ENCODE measurements around the gene EFCAB12. TPM values are rescaled to one million over a fixed set of nuclear protein-coding genes. Genes with fewer than 3 reads are reported as not detected.

EFCAB12 gene
- total and polyA plus RNA-seq, 10 of the 15 experiments (the other 5 are each of a cell fraction or from before 2014, with no cell fraction given) = 0.02 to 0.85 (median 0.33) TPM

GRCh38 chr3:129352045-129352444, 76.4 kb downstream of the EFCAB12 start:
- DNase-seq (ENCODE audit: low read depth, low spot score) = no peak
- Histone ChIP-seq H3K27me3 (replicated peaks in 1 of 2; ENCODE audit: control insufficient read depth in 2 of 2, insufficient read depth in 2 of 2, low read length in 1 of 2) (no peaks in the 10 kb centered on the region; a peak in 2 of 4 replicates), H3K4me1 (ENCODE audit: control insufficient read depth, insufficient read depth, low read length) (no peaks in the 10 kb centered on the region), H3K4me2 (ENCODE audit: control insufficient read depth, insufficient read depth) (no peak overlapping the region), H4K20me1 (ENCODE audit: control insufficient read depth, insufficient read depth) (no peaks in the 10 kb centered on the region), H3K36me3 (ENCODE audit: control insufficient read depth in 2 of 2, insufficient read depth in 2 of 2, low read length in 1 of 2) (no peaks in the 10 kb centered on the region), H3K27ac (ENCODE audit: control insufficient read depth, insufficient read depth) (no peak overlapping the region), H3K79me2 (ENCODE audit: control insufficient read depth, insufficient read depth, low read length) (no peaks in the 10 kb centered on the region), H3K4me3 (no peak overlapping the region), H3K9ac (ENCODE audit: control insufficient read depth, insufficient read depth, low read length) (no peak overlapping the region), H3K9me3 (replicated peaks; ENCODE audit: control insufficient read depth, insufficient read depth, low read length) (no peaks in the 10 kb centered on the region), H2AFZ (ENCODE audit: control insufficient read depth, low read depth, low read length) (no peak overlapping the region)
- SMC1A ChIA-PET (ENCODE audit: uncharacterized antibody, unreplicated experiment) = no interaction called here
- intact Hi-C loops (cut with micrococcal nuclease; ENCODE audit: unreplicated experiment) = no loop called here
- 37% methylated on average over 8 of the region's 8 CpGs for WGBS (ENCODE audit: insufficient coverage, insufficient replicate concordance, low lambda C conversion rate, missing lambda C conversion rate)
- TF ChIP-seq, protein P1, sequence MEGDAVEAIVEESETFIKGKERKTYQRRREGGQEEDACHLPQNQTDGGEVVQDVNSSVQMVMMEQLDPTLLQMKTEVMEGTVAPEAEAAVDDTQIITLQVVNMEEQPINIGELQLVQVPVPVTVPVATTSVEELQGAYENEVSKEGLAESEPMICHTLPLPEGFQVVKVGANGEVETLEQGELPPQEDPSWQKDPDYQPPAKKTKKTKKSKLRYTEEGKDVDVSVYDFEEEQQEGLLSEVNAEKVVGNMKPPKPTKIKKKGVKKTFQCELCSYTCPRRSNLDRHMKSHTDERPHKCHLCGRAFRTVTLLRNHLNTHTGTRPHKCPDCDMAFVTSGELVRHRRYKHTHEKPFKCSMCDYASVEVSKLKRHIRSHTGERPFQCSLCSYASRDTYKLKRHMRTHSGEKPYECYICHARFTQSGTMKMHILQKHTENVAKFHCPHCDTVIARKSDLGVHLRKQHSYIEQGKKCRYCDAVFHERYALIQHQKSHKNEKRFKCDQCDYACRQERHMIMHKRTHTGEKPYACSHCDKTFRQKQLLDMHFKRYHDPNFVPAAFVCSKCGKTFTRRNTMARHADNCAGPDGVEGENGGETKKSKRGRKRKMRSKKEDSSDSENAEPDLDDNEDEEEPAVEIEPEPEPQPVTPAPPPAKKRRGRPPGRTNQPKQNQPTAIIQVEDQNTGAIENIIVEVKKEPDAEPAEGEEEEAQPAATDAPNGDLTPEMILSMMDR (IDR thresholded peaks at IDR 0.05 in 2 of 3, conservative IDR thresholded peaks at IDR 0.05 in 1 of 3; ENCODE audit: control insufficient read depth in 2 of 3, extremely low read depth in 1 of 3, insufficient read depth in 1 of 3, low read depth in 3 of 3, low read length in 3 of 3) = peak in 2 of 3 experiments; percentile 41 to 45; a peak in 3 of 6 replicates
- TF ChIP-seq, protein P2, sequence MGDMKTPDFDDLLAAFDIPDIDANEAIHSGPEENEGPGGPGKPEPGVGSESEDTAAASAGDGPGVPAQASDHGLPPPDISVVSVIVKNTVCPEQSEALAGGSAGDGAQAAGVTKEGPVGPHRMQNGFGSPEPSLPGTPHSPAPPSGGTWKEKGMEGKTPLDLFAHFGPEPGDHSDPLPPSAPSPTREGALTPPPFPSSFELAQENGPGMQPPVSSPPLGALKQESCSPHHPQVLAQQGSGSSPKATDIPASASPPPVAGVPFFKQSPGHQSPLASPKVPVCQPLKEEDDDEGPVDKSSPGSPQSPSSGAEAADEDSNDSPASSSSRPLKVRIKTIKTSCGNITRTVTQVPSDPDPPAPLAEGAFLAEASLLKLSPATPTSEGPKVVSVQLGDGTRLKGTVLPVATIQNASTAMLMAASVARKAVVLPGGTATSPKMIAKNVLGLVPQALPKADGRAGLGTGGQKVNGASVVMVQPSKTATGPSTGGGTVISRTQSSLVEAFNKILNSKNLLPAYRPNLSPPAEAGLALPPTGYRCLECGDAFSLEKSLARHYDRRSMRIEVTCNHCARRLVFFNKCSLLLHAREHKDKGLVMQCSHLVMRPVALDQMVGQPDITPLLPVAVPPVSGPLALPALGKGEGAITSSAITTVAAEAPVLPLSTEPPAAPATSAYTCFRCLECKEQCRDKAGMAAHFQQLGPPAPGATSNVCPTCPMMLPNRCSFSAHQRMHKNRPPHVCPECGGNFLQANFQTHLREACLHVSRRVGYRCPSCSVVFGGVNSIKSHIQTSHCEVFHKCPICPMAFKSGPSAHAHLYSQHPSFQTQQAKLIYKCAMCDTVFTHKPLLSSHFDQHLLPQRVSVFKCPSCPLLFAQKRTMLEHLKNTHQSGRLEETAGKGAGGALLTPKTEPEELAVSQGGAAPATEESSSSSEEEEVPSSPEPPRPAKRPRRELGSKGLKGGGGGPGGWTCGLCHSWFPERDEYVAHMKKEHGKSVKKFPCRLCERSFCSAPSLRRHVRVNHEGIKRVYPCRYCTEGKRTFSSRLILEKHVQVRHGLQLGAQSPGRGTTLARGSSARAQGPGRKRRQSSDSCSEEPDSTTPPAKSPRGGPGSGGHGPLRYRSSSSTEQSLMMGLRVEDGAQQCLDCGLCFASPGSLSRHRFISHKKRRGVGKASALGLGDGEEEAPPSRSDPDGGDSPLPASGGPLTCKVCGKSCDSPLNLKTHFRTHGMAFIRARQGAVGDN (IDR thresholded peaks at IDR 0.05) = no peak
- TF ChIP-seq CREM (IDR thresholded peaks at IDR 0.05; ENCODE audit: low read depth) (no peak), PKNOX1 (IDR thresholded peaks at IDR 0.05) (peak; percentile 43; the same call in 1 of the 2 replicates)
- TF ChIP-seq, protein P3, sequence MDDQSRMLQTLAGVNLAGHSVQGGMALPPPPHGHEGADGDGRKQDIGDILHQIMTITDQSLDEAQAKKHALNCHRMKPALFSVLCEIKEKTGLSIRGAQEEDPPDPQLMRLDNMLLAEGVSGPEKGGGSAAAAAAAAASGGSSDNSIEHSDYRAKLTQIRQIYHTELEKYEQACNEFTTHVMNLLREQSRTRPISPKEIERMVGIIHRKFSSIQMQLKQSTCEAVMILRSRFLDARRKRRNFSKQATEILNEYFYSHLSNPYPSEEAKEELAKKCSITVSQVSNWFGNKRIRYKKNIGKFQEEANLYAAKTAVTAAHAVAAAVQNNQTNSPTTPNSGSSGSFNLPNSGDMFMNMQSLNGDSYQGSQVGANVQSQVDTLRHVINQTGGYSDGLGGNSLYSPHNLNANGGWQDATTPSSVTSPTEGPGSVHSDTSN (IDR thresholded peaks at IDR 0.05; ENCODE audit: insufficient replicate concordance, low read depth, low read length) = peak; percentile 32
- no TSS peak for BruUV-seq (replicated peaks)
- ATAC-seq = peak; percentile 75
- RAD21 ChIA-PET (ENCODE audit: unreplicated experiment) = no interaction called here
- in situ Hi-C loops (cut with MboI) = no loop called here
- CTCF ChIA-PET = no interaction called here
- POLR2A ChIA-PET = no interaction called here
- FAIRE-seq = no peak

Small RNA genes lying within 50 kb of the gene (small RNA-seq; reads per million reads assigned to genes)
- gene SNORA7B = 7.9 reads per million, percentile 93 among the genes with 10 or more reads in this experiment

Other genes starting within 250 kb of the EFCAB12 start
Only the 7 nearest of the 8 such genes appear.
- 106 and 118 TPM in 2 replicates for gene COPG1, start 179.0 kb downstream of the EFCAB12 start, total RNA-seq (2014; rRNA removed)
- gene COPG1, start 179.0 kb downstream of the EFCAB12 start, total RNA-seq (2014; rRNA removed; fragmentation: Illumina TruSeq; extraction: Trizol) = 80.5 and 87.2 TPM in 2 replicates
- gene COPG1, start 179.0 kb downstream of the EFCAB12 start, total RNA-seq (2021) = 128 and 138 TPM in 2 replicates
- 43.8 and 66.8 TPM in 2 replicates for gene COPG1, start 179.0 kb downstream of the EFCAB12 start, polyA plus RNA-seq (2011; rRNA removed)
- 62.0 and 78.1 TPM in 2 replicates for gene COPG1, start 179.0 kb downstream of the EFCAB12 start, polyA plus RNA-seq (2014; fragmentation: Illumina TruSeq; extraction: Trizol)
- gene COPG1, start 179.0 kb downstream of the EFCAB12 start, polyA plus RNA-seq (2014; fragmentation: Nextera tagmentation; extraction: Ambion mirVana) = 100 to 1,000 TPM in 1 of 2 experiments, 10 to 100 TPM in 1; 54.8 to 102 TPM
- 61.7 and 77.7 TPM in 2 replicates for gene COPG1, start 179.0 kb downstream of the EFCAB12 start, polyA plus RNA-seq (2014; rRNA removed)
- gene COPG1, start 179.0 kb downstream of the EFCAB12 start, polyA plus RNA-seq (2016; fragmentation: Nextera tagmentation; extraction: Ambion mirVana) = 100 to 1,000 TPM; 131 to 143 TPM
- 16.7 and 22.7 TPM in 2 replicates for gene HMCES, start 149.8 kb downstream of the EFCAB12 start, total RNA-seq (2014; rRNA removed)
- gene HMCES, start 149.8 kb downstream of the EFCAB12 start, total RNA-seq (2014; rRNA removed; fragmentation: Illumina TruSeq; extraction: Trizol) = 11.9 and 12.4 TPM in 2 replicates
- 25.5 and 33.4 TPM in 2 replicates for gene HMCES, start 149.8 kb downstream of the EFCAB12 start, total RNA-seq (2021)
- gene HMCES, start 149.8 kb downstream of the EFCAB12 start, polyA plus RNA-seq (2011; rRNA removed) = 21.3 and 42.6 TPM in 2 replicates
- 29.6 and 31.2 TPM in 2 replicates for gene HMCES, start 149.8 kb downstream of the EFCAB12 start, polyA plus RNA-seq (2014; fragmentation: Illumina TruSeq; extraction: Trizol)
- 10 to 100 TPM; 17.2 to 18.5 TPM for gene HMCES, start 149.8 kb downstream of the EFCAB12 start, polyA plus RNA-seq (2014; fragmentation: Nextera tagmentation; extraction: Ambion mirVana)
- 21.9 and 25.0 TPM in 2 replicates for gene HMCES, start 149.8 kb downstream of the EFCAB12 start, polyA plus RNA-seq (2014; rRNA removed)
- gene HMCES, start 149.8 kb downstream of the EFCAB12 start, polyA plus RNA-seq (2016; fragmentation: Nextera tagmentation; extraction: Ambion mirVana) = 10 to 100 TPM; 45.3 to 49.8 TPM
- gene MBD4, start 11.3 kb upstream of the EFCAB12 start, total RNA-seq (2014; rRNA removed) = 46.1 and 57.9 TPM in 2 replicates
- 56.6 and 57.2 TPM in 2 replicates for gene MBD4, start 11.3 kb upstream of the EFCAB12 start, total RNA-seq (2014; rRNA removed; fragmentation: Illumina TruSeq; extraction: Trizol)
- gene MBD4, start 11.3 kb upstream of the EFCAB12 start, total RNA-seq (2021) = 42.2 and 44.1 TPM in 2 replicates
- 43.9 and 65.4 TPM in 2 replicates for gene MBD4, start 11.3 kb upstream of the EFCAB12 start, polyA plus RNA-seq (2011; rRNA removed)
- gene MBD4, start 11.3 kb upstream of the EFCAB12 start, polyA plus RNA-seq (2014; fragmentation: Illumina TruSeq; extraction: Trizol) = 59.0 and 71.3 TPM in 2 replicates
- gene MBD4, start 11.3 kb upstream of the EFCAB12 start, polyA plus RNA-seq (2014; fragmentation: Nextera tagmentation; extraction: Ambion mirVana) = 10 to 100 TPM; 17.7 to 23.6 TPM
- 48.2 and 51.8 TPM in 2 replicates for gene MBD4, start 11.3 kb upstream of the EFCAB12 start, polyA plus RNA-seq (2014; rRNA removed)
- 10 to 100 TPM; 52.8 to 54.7 TPM for gene MBD4, start 11.3 kb upstream of the EFCAB12 start, polyA plus RNA-seq (2016; fragmentation: Nextera tagmentation; extraction: Ambion mirVana)
- 8.3 and 10.4 TPM in 2 replicates for gene IFT122, start 11.6 kb upstream of the EFCAB12 start, total RNA-seq (2014; rRNA removed)
- 6.4 and 6.6 TPM in 2 replicates for gene IFT122, start 11.6 kb upstream of the EFCAB12 start, total RNA-seq (2014; rRNA removed; fragmentation: Illumina TruSeq; extraction: Trizol)
- gene IFT122, start 11.6 kb upstream of the EFCAB12 start, total RNA-seq (2021) = 12.2 and 12.9 TPM in 2 replicates
- 6.4 and 8.6 TPM in 2 replicates for gene IFT122, start 11.6 kb upstream of the EFCAB12 start, polyA plus RNA-seq (2011; rRNA removed)
- 6.7 and 12.1 TPM in 2 replicates for gene IFT122, start 11.6 kb upstream of the EFCAB12 start, polyA plus RNA-seq (2014; fragmentation: Illumina TruSeq; extraction: Trizol)
- gene IFT122, start 11.6 kb upstream of the EFCAB12 start, polyA plus RNA-seq (2014; fragmentation: Nextera tagmentation; extraction: Ambion mirVana) = 1 to 10 TPM; 1.8 to 2.0 TPM
- gene IFT122, start 11.6 kb upstream of the EFCAB12 start, polyA plus RNA-seq (2014; rRNA removed) = 8.1 TPM in 2 replicates
- 10 to 100 TPM; 13.8 to 19.2 TPM for gene IFT122, start 11.6 kb upstream of the EFCAB12 start, polyA plus RNA-seq (2016; fragmentation: Nextera tagmentation; extraction: Ambion mirVana)
- not detected in 2 replicates for gene RHO, start 100.0 kb upstream of the EFCAB12 start, total RNA-seq (2014; rRNA removed)
- gene RHO, start 100.0 kb upstream of the EFCAB12 start, total RNA-seq (2014; rRNA removed; fragmentation: Illumina TruSeq; extraction: Trizol) = not detected in 2 replicates
- gene RHO, start 100.0 kb upstream of the EFCAB12 start, total RNA-seq (2021) = not detected in 2 replicates
- gene RHO, start 100.0 kb upstream of the EFCAB12 start, polyA plus RNA-seq (2011; rRNA removed) = not detected in 2 replicates
- not detected in 2 replicates for gene RHO, start 100.0 kb upstream of the EFCAB12 start, polyA plus RNA-seq (2014; fragmentation: Illumina TruSeq; extraction: Trizol)
- not detected for gene RHO, start 100.0 kb upstream of the EFCAB12 start, polyA plus RNA-seq (2014; fragmentation: Nextera tagmentation; extraction: Ambion mirVana)
- gene RHO, start 100.0 kb upstream of the EFCAB12 start, polyA plus RNA-seq (2014; rRNA removed) = not detected in 2 replicates
- gene RHO, start 100.0 kb upstream of the EFCAB12 start, polyA plus RNA-seq (2016; fragmentation: Nextera tagmentation; extraction: Ambion mirVana) = not detected
- gene H1-8, start 114.5 kb upstream of the EFCAB12 start, total RNA-seq (2014; rRNA removed) = not detected in 2 replicates
- not detected in 2 replicates for gene H1-8, start 114.5 kb upstream of the EFCAB12 start, total RNA-seq (2014; rRNA removed; fragmentation: Illumina TruSeq; extraction: Trizol)
- not detected in 2 replicates for gene H1-8, start 114.5 kb upstream of the EFCAB12 start, total RNA-seq (2021)
- not detected in 2 replicates for gene H1-8, start 114.5 kb upstream of the EFCAB12 start, polyA plus RNA-seq (2011; rRNA removed)
- not detected in 2 replicates for gene H1-8, start 114.5 kb upstream of the EFCAB12 start, polyA plus RNA-seq (2014; fragmentation: Illumina TruSeq; extraction: Trizol)
- gene H1-8, start 114.5 kb upstream of the EFCAB12 start, polyA plus RNA-seq (2014; fragmentation: Nextera tagmentation; extraction: Ambion mirVana) = not detected
- not detected in 2 replicates for gene H1-8, start 114.5 kb upstream of the EFCAB12 start, polyA plus RNA-seq (2014; rRNA removed)
- not detected for gene H1-8, start 114.5 kb upstream of the EFCAB12 start, polyA plus RNA-seq (2016; fragmentation: Nextera tagmentation; extraction: Ambion mirVana)
- gene PLXND1, start 178.0 kb upstream of the EFCAB12 start, total RNA-seq (2014; rRNA removed) = 0.16 TPM in 1 of 2 replicates, not detected in the other
- not detected in 2 replicates for gene PLXND1, start 178.0 kb upstream of the EFCAB12 start, total RNA-seq (2014; rRNA removed; fragmentation: Illumina TruSeq; extraction: Trizol)
- 0.66 and 2.3 TPM in 2 replicates for gene PLXND1, start 178.0 kb upstream of the EFCAB12 start, total RNA-seq (2021)
- 0.01 TPM in 1 of 2 replicates, not detected in the other for gene PLXND1, start 178.0 kb upstream of the EFCAB12 start, polyA plus RNA-seq (2011; rRNA removed)
- gene PLXND1, start 178.0 kb upstream of the EFCAB12 start, polyA plus RNA-seq (2014; fragmentation: Illumina TruSeq; extraction: Trizol) = not detected in 2 replicates
- gene PLXND1, start 178.0 kb upstream of the EFCAB12 start, polyA plus RNA-seq (2014; fragmentation: Nextera tagmentation; extraction: Ambion mirVana) = not detected
- gene PLXND1, start 178.0 kb upstream of the EFCAB12 start, polyA plus RNA-seq (2014; rRNA removed) = 0.08 and 0.72 TPM in 2 replicates
- not detected for gene PLXND1, start 178.0 kb upstream of the EFCAB12 start, polyA plus RNA-seq (2016; fragmentation: Nextera tagmentation; extraction: Ambion mirVana)

All from GM12878 (cell line).